Activated CD4-positive, alpha-beta T cell treated with anti-CD3 and anti-CD28 coated beads for 36 hours (primary cell): ENCODE measurements around the gene CELSR1. TPM values are rescaled to one million over a fixed set of nuclear protein-coding genes. Genes with fewer than 3 reads are reported as not detected.
"Not testable (repeated sequence)": the region's sequence is repeated elsewhere in the genome, so short reads cannot be mapped to it uniquely, and the experiment has no call there.

Experiments used
- ATAC-seq: fragments of 200-7000 bp; cut with Tn5 transposase; one replicate; pipeline ENCODE4 v1.10.0; 2021; ENCODE audit warnings: mild to moderate bottlenecking, moderate library complexity
- CTCF ChIA-PET: fragments of 350-600 bp; sonication (Branson Sonifier 250); formaldehyde crosslinking; loops from one replicate; lab custom pipeline; 2021; ENCODE audit warnings: antibody characterized with exemption; lab: Charles Lee
- POLR2A ChIA-PET: fragments of 350-600 bp; sonication (Branson Sonifier 250); formaldehyde crosslinking; loops from one replicate; lab custom pipeline; 2021; ENCODE audit warnings: antibody characterized with exemption, inconsistent platforms; lab: Charles Lee
- DNase-seq: peaks from one replicate; pipeline ENCODE4 v3.0.0-alpha.2; 2020
- H3K27ac Mint-ChIP-seq: one replicate; pipeline ENCODE4 v1.8.0; 2021; ENCODE audit warnings: mixed read lengths
- H3K27me3 Mint-ChIP-seq: one replicate; pipeline ENCODE4 v1.8.0; 2021; ENCODE audit warnings: mixed read lengths
- H3K36me3 Mint-ChIP-seq: one replicate; pipeline ENCODE4 v1.8.0; 2021; ENCODE audit warnings: low read depth, mixed read lengths
- H3K4me1 Mint-ChIP-seq: one replicate; pipeline ENCODE4 v1.8.0; 2021; ENCODE audit warnings: mixed read lengths
- H3K4me3 Mint-ChIP-seq: one replicate; pipeline ENCODE4 v1.8.0; 2021; ENCODE audit warnings: mild to moderate bottlenecking, moderate library complexity, mixed read lengths
- H3K9me3 Mint-ChIP-seq: one replicate; pipeline ENCODE4 v1.8.0; 2021; ENCODE audit warnings: low read depth, mixed read lengths
- intact Hi-C, 2 experiments: fragments of 100-400 bp; cut with DNase I in 1 of 2; cut with micrococcal nuclease in 1 of 2; formaldehyde crosslinking; loops; one replicate each; pipeline versions ENCODE4 v1.14.2 to v1.15.1; 2022 to 2024; cut with DNase I, micrococcal nuclease
- total RNA-seq, 2 experiments: library from RNA; stranded (reverse); gene quantifications; one replicate each; pipeline ENCODE4 v1.2.3, GENCODE V29; 2021

Gene CELSR1
- total RNA-seq, 2 experiments from 2014 or later: 0.43 to 0.46 TPM

DNA sequence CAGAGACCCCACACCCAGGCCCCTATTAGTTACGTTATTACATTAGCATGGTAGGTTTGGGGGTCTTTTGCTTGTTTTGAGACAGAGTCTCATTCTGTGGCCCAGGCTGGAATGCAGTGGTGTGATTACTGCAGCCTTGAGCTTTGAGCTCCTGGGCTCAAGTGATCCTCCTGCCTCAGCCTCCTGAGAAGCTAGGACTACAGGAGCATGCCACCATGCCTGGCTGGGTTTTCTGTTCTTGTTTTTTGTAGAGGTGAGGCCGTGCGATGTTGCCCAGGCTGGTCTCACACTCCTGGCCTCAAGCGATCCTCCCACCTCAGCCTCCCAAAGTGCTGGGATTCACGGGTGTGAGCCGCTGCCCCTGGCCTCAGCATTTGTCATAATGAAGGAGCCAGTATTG is 66.1 kb downstream of the CELSR1 start:
- H3K27me3 Mint-ChIP-seq, intact Hi-C loops: not testable (repeated sequence)
- CTCF ChIA-PET: interaction anchor here (0.6 kb wide), 1 partner anchor 398 kb away, joined by 3 read pairs; no protein-coding TSS in a partner anchor

DNA sequence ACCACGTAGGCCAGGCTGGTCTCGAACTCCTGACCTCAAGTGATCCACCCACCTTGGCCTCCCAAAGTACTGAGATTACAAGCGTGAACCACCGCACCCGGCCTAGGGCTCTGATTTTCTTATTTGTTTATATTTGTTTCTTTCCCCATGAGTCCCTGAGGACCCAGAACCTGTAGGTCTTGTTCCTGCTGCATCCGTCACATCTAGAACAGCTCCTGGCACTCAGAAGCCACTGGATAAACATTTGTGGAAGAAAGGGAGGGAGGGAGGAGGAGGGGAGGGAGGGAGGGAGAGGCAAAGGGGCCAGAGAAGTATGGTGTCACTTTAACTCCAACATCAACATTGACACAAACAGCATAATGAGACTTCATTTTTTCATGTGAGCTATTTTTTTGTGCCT is 67.7 kb downstream of the CELSR1 start:
- no peak overlapping the region for H3K27ac Mint-ChIP-seq
- H3K27me3 Mint-ChIP-seq: peaks cover 1% of the 10 kb centered on the region
- CTCF ChIA-PET: no interaction called here
- H3K4me3 Mint-ChIP-seq: no peak overlapping the region
- H3K4me1 Mint-ChIP-seq: no peaks in the 10 kb centered on the region
- DNase-seq (no peak), ATAC-seq (no peak)
- POLR2A ChIA-PET: interaction anchor here (0.6 to 0.8 kb wide), 2 partner anchors 24 to 1218 kb away, joined by 4 to 5 read pairs; no protein-coding TSS in a partner anchor
- H3K9me3 Mint-ChIP-seq: no peaks in the 10 kb centered on the region
- H3K36me3 Mint-ChIP-seq: no peaks in the 10 kb centered on the region
- intact Hi-C loops: no loop called here

More for the DNA sequence above, 66.1 kb downstream of the CELSR1 start:
- H3K4me3 Mint-ChIP-seq, H3K36me3 Mint-ChIP-seq, H3K27ac Mint-ChIP-seq, POLR2A ChIA-PET, H3K4me1 Mint-ChIP-seq, ATAC-seq, DNase-seq, H3K9me3 Mint-ChIP-seq: not testable (repeated sequence)

DNA sequence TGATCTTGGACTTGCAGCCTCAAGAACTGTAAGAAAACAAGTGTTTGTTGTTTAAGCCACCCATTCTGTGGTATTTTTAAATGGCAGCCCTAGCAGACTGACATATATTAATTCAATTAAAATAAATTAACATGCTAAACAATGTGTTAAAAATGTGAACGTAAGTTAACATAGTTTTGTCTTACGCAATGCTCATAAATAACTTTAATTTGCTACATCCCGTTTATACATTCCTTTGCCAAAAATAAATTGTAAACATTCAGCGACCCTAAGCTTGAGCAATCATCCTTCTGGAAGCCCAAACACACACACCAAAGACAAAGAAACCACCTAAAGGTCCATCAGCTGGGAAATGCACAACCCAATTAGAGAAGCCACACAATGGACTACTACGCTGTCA is 70.4 kb downstream of the CELSR1 start:
- Mint-ChIP-seq H3K27ac (no peak overlapping the region), H3K4me1 (peaks cover 7% of the 10 kb centered on the region), H3K9me3 (no peaks in the 10 kb centered on the region), H3K4me3 (no peak overlapping the region), H3K27me3 (peaks cover 2% of the 10 kb centered on the region), H3K36me3 (no peaks in the 10 kb centered on the region)
- DNase-seq: no peak
- ChIA-PET POLR2A (no interaction called here), CTCF (no interaction called here)
- intact Hi-C loops: no loop called here
- ATAC-seq: no peak

DNA sequence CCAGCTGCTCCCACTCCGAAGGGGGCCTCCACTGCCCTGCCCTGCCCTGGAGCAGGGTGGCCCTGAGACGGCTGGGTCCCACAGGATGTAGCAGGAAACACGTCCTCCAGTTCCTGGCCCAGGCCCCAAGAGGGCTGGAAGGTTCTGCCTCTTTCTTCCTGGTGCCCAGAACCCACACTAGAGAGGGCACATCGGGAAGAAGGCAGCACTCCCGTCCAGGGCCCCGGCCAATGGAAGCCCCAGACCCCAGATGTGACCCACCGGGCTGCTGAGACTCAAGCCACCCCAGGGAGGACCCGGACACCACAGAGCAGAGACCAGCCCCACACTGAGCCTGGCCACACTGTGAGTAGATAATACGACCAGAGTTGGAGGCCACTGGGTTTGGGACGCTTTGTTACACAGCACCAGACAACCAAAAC is 71.2 kb downstream of the CELSR1 start:
- intact Hi-C loops: no loop called here
- ATAC-seq (no peak), DNase-seq (no peak)
- peaks cover 7% of the 10 kb centered on the region for H3K4me1 Mint-ChIP-seq
- H3K36me3 Mint-ChIP-seq: no peaks in the 10 kb centered on the region
- POLR2A ChIA-PET: no interaction called here
- H3K4me3 Mint-ChIP-seq: no peak overlapping the region
- CTCF ChIA-PET: no interaction called here
- H3K9me3 Mint-ChIP-seq: no peaks in the 10 kb centered on the region
- H3K27ac Mint-ChIP-seq: no peak overlapping the region
- H3K27me3 Mint-ChIP-seq: peaks cover 2% of the 10 kb centered on the region

DNA sequence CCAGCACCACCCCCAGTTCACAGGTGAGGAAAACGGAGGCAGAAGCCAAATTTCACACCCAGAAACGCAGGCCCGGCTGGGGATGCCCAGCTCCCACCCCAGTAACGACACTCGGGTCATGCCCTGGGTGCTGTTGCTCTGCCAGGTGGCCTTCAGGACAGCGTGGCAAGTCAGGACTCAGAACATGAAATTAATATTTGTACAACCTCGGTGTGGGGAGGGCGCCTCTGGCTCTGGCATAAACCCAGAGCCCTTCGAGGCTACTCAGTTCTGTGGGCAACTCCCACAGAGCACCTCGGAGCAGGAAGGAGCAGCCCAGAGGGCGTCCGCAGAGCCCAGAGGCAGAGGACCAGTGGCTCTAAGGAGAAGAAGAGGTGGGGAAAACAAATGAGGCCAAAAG is 71.6 kb downstream of the CELSR1 start:
- no peaks in the 10 kb centered on the region for H3K36me3 Mint-ChIP-seq
- H3K9me3 Mint-ChIP-seq: no peaks in the 10 kb centered on the region
- ATAC-seq (no peak), DNase-seq (no peak)
- no peak overlapping the region for H3K27ac Mint-ChIP-seq
- peaks cover 2% of the 10 kb centered on the region for H3K27me3 Mint-ChIP-seq
- H3K4me1 Mint-ChIP-seq: peaks cover 7% of the 10 kb centered on the region
- H3K4me3 Mint-ChIP-seq: no peak overlapping the region
- ChIA-PET CTCF (no interaction called here), POLR2A (no interaction called here)
- intact Hi-C loops: no loop called here

DNA sequence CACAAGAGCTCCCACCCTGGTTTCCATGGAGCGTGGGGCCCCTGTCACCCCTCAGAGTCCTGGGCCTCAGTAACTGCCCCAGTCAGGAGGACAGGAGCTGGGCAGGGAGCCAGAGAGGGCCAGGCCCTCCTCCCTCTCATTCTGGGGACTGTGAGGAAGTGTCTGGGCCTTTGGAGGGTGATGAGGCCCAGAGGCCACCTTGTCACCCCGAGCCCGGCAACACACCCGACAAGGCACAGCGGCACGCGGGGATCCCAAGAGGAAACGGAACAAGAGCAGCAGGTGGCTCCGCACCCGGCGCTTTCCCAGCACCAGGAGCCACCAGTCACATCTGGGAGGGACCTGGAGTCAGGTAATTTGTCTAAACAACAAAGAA is 72.1 kb downstream of the CELSR1 start:
- H3K27me3 Mint-ChIP-seq: peaks cover 2% of the 10 kb centered on the region
- intact Hi-C loops: no loop called here
- ATAC-seq (no peak), DNase-seq (no peak)
- H3K27ac Mint-ChIP-seq: no peak overlapping the region
- peaks cover 7% of the 10 kb centered on the region for H3K4me1 Mint-ChIP-seq
- POLR2A ChIA-PET: no interaction called here
- no peaks in the 10 kb centered on the region for H3K36me3 Mint-ChIP-seq
- CTCF ChIA-PET: interaction anchor here (0.6 kb wide), 1 partner anchor 432 kb away, joined by 4 read pairs; no protein-coding TSS in a partner anchor
- no peaks in the 10 kb centered on the region for H3K9me3 Mint-ChIP-seq
- no peak overlapping the region for H3K4me3 Mint-ChIP-seq

DNA sequence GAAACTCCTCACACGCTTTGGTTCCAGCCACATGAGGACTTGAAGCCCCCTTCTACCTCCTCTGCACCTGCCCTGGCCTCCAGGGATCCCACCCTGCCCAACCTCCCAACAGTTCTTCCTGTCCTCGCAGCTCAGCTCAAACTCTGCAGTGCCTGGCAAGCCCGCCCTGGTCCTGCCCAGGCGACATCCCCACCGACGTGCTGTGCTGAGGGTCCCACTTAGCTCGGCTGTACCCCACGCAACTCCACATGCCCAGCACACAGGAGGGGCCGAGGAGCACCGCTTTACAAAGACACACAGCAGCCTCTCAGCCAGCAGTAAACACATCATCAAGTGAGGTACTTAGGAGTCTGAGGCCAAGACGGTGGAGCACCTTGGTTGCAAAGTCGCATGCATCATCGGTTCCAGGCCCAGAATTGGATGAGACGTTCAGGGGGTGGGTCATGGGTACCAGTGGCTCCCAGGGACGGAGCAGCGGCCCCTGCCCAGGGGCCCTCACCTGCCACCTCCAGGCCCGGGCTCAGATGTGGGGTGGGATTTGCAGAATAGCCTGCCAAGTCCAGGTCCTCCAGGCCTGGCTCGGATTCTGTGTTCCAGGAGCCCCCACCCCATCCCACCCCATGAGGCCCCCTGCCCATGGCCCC is 72.6 kb downstream of the CELSR1 start:
- ChIA-PET CTCF (interaction anchor here (0.6 kb wide), 1 partner anchor 433 kb away, joined by 4 read pairs; no protein-coding TSS in a partner anchor), POLR2A (interaction anchor here (0.6 kb wide), 1 partner anchor 82 kb away, joined by 4 read pairs; no protein-coding TSS in a partner anchor)
- no peak for ATAC-seq
- no peak for DNase-seq
- Mint-ChIP-seq H3K4me1 (peaks cover 7% of the 10 kb centered on the region), H3K9me3 (no peaks in the 10 kb centered on the region), H3K27ac (no peak overlapping the region), H3K36me3 (no peaks in the 10 kb centered on the region), H3K27me3 (peaks cover 5% of the 10 kb centered on the region), H3K4me3 (no peak overlapping the region)
- intact Hi-C loops: no loop called here

DNA sequence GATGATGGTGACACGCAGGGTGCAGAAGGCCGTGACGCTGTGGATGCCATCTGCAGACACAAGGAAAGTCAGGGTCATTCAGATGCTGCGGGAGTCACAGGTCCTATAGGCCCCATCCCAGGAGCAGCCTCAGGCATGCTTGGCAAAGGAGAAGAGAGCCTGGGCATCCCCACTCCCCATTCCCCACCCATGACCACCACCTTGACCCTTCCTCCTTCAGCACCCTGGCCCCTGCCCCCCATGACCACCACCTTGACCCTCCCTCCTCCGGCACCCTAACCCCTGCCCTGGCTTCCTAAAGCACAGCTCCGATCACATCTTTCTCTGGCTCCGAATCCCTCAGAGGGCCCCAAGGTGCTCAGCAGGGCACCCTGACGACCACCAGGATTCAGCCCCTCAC is 73.1 kb downstream of the CELSR1 start:
- ChIA-PET POLR2A (interaction anchor here (0.6 kb wide), 1 partner anchor 82 kb away, joined by 4 read pairs; no protein-coding TSS in a partner anchor), CTCF (no interaction called here)
- Mint-ChIP-seq H3K4me1 (peaks cover 7% of the 10 kb centered on the region), H3K27me3 (peaks cover 5% of the 10 kb centered on the region), H3K36me3 (no peaks in the 10 kb centered on the region), H3K4me3 (no peak overlapping the region), H3K9me3 (no peaks in the 10 kb centered on the region), H3K27ac (no peak overlapping the region)
- no peak for ATAC-seq
- no peak for DNase-seq
- intact Hi-C loops: no loop called here

DNA sequence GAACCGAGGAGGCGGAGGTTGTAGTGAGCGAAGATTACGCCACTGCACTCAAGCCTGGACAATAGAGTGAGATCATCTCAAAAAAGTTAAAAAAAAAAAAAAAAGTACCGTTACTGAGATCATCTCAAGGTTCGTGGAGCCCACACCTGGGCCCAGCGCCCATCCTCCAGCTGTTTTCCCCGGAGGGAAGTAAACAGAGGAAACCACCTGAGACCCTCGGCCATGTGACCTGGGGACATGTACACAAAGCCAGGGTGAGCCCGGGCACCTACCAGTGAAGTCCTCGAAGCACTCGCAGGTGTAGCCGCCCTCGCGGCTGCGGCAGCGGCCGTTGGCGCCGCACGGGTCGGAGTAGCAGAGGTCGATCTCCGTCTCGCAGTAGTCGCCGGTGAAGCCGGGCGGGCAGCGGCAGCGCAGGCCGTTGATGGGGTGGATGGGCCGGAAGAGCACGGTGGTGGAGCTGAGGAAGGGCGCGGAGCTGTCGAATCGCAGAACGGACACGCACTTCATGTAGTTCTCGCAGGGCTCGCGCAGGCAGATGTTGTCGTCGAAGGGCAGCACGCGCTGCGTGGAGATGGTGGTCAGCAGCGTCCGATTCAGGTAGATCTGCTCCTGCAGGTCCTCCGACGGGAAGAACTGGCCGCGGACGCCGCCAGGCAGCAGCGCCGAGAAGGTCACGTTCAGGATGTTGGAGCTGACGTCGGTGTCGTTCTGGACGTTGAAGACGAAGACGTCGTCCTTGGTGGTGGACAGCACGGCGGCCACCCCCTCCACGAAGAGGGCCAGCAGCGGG is 73.8 kb downstream of the CELSR1 start:
- no peak overlapping the region for H3K27ac Mint-ChIP-seq
- H3K36me3 Mint-ChIP-seq: no peaks in the 10 kb centered on the region
- no peak for DNase-seq
- ChIA-PET CTCF (interaction anchor here (0.7 kb wide), 1 partner anchor 66 kb away, joined by 4 read pairs; no protein-coding TSS in a partner anchor), POLR2A (no interaction called here)
- H3K9me3 Mint-ChIP-seq: no peaks in the 10 kb centered on the region
- peaks cover 7% of the 10 kb centered on the region for H3K4me1 Mint-ChIP-seq
- ATAC-seq: no peak
- intact Hi-C loops: no loop called here
- H3K27me3 Mint-ChIP-seq: peaks cover 5% of the 10 kb centered on the region
- H3K4me3 Mint-ChIP-seq: no peak overlapping the region

DNA sequence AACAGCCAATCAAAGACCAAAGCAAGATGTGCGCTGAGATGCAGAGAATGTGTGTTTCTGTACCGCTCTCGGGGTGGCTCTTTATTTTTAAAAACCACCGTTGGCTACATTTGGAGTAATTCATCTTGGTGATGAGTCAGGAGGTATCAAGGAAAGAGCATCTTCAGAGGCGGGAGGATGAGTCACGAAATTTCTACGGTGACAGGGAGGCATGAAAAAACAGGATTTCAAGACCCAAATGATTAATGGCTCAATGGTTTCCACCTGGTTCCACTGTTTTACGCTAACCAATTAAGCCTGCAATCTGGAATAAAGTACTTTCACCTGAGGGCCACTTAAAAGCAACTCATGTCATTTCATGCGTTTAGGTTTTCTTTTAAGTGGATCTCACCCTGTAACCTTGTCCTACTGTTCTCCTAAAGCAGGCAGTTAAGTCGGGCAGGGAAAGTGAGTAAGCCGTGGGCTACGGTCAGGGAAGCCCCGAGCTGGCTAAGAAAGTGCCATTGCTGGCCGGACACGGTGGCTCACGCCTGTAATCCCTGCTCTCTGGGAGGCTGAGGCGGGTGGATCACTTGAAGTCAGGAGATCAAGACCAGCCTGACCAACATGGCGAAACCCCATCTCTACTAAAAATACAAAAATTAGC is 74.6 kb downstream of the CELSR1 start:
- no peaks in the 10 kb centered on the region for H3K9me3 Mint-ChIP-seq
- intact Hi-C loops: no loop called here
- CTCF ChIA-PET: no interaction called here

DNA sequence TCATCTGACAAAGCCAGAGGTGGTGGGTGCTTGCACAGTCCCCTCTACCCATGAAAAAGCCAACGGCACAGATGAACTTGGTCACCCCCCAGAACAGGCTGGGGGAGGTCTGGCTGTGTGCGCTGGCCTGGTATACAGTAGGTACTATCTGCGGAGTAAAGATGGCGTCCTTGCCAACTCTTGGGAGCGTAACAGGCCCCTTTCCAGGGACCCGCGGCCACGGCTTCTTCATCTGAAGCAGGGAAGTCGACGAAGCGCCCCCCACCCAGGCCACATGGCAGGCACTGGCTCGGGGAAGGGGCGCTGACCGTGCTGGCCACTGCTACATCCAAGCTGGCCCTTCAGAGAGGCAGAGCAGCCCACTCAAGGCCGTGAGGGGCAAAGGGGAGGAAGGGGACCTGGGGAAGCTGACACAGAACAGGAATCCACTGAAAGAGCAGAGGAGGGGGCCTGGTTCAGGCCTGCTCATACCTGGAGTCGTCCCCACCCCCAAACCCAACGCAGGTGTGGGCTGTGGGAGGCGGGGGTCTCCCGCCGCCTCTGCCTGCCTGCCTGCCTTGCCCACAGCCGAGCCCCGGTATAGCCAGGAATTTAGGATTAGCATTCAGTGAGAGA is 75.7 kb downstream of the CELSR1 start:
- H3K36me3 Mint-ChIP-seq: no peaks in the 10 kb centered on the region
- ChIA-PET POLR2A (no interaction called here), CTCF (no interaction called here)
- H3K27me3 Mint-ChIP-seq: peaks cover 5% of the 10 kb centered on the region
- ATAC-seq (no peak), DNase-seq (no peak)
- peaks cover 7% of the 10 kb centered on the region for H3K4me1 Mint-ChIP-seq
- no peak overlapping the region for H3K4me3 Mint-ChIP-seq
- H3K9me3 Mint-ChIP-seq: no peaks in the 10 kb centered on the region
- no peak overlapping the region for H3K27ac Mint-ChIP-seq
- intact Hi-C loops: no loop called here

More for the DNA sequence above, 74.6 kb downstream of the CELSR1 start:
- Mint-ChIP-seq H3K4me1 (peaks cover 7% of the 10 kb centered on the region), H3K4me3 (no peak overlapping the region), H3K36me3 (no peaks in the 10 kb centered on the region), H3K27me3 (peaks cover 5% of the 10 kb centered on the region), H3K27ac (no peak overlapping the region)
- POLR2A ChIA-PET: no interaction called here
- DNase-seq (peak; percentile 25), ATAC-seq (peak; percentile 76)
